Suprapubic skin (tissue), 4 donors: ENCODE data around the gene TRAF3. TPM values are rescaled to one million over a fixed set of nuclear protein-coding genes. Genes with fewer than 3 reads are reported as not detected.
A peak's percentile ranks its signal among the peaks of the same experiment; 100 is the strongest.

Experiments
- DNase-seq, 2 donors: peaks; one replicate each; pipeline ENCODE4 v3.0.0-alpha.2; 2019; ENCODE audit warnings: low spot score in 2 of 2
- H3K27ac ChIP-seq: fragments of 200-600 bp; sonication (generic); one replicate; pipeline ENCODE4 v1.5.1; 2019
- H3K27me3 ChIP-seq: fragments of 200-600 bp; sonication (generic); one replicate; pipeline ENCODE4 v1.5.1; 2019
- H3K36me3 ChIP-seq: fragments of 200-600 bp; sonication (generic); one replicate; pipeline ENCODE4 v1.5.1; 2019
- H3K4me1 ChIP-seq: fragments of 200-600 bp; sonication (generic); one replicate; pipeline ENCODE4 v1.5.1; 2019
- H3K4me3 ChIP-seq: fragments of 200-600 bp; sonication (generic); one replicate; pipeline ENCODE4 v1.5.1; 2019; ENCODE audit warnings: mild to moderate bottlenecking
- H3K9me3 ChIP-seq: fragments of 200-600 bp; sonication (generic); one replicate; pipeline ENCODE4 v1.5.1; 2019
- EP300 ChIP-seq: sonication (generic); formaldehyde crosslinking; IDR thresholded peaks from one replicate; pipeline ENCODE4 v1.6.1; 2017; ENCODE audit warnings: antibody characterized with exemption
- POLR2A ChIP-seq, 2 donors: fragments of 450-650 bp; IDR thresholded peaks; one replicate each; pipeline ENCODE4 v1.6.1; 2017; ENCODE audit warnings: antibody characterized with exemption in 2 of 2, mild to moderate bottlenecking in 2 of 2, moderate library complexity in 2 of 2
- POLR2AphosphoS5 ChIP-seq, 3 donors: sonication (generic); formaldehyde crosslinking; IDR thresholded peaks; one replicate each; pipeline ENCODE4 v1.6.1; 2017; ENCODE audit warnings: antibody characterized with exemption in 3 of 3
- WGBS: methylation state at CpG from one replicate; pipeline ENCODE4 v1.1.5; 2018; 5-methylcytosine and 5-hydroxymethylcytosine counted together
- total RNA-seq, 4 donors: library from RNA; depleted of rRNA; stranded (reverse); fragments of >200 nt; gene quantifications; one replicate each; pipeline ENCODE4 v1.1.0, GENCODE V29; 2016
- TF ChIP-seq, protein P1 (sequence below), 2 donors: fragments of 200-600 bp in 1 of 2; fragments of 450-650 bp in 1 of 2; sonication (generic) in 1 of 2; IDR thresholded peaks; one replicate each; pipeline ENCODE4 v1.5.1; 2016 to 2019; ENCODE audit warnings: antibody characterized with exemption in 2 of 2, mild to moderate bottlenecking in 1 of 2, moderate library complexity in 1 of 2

The TRAF3 gene
- total RNA-seq, 4 donors from 2014 or later, result 8.7 to 22.8 (median 14.2) TPM

DNA sequence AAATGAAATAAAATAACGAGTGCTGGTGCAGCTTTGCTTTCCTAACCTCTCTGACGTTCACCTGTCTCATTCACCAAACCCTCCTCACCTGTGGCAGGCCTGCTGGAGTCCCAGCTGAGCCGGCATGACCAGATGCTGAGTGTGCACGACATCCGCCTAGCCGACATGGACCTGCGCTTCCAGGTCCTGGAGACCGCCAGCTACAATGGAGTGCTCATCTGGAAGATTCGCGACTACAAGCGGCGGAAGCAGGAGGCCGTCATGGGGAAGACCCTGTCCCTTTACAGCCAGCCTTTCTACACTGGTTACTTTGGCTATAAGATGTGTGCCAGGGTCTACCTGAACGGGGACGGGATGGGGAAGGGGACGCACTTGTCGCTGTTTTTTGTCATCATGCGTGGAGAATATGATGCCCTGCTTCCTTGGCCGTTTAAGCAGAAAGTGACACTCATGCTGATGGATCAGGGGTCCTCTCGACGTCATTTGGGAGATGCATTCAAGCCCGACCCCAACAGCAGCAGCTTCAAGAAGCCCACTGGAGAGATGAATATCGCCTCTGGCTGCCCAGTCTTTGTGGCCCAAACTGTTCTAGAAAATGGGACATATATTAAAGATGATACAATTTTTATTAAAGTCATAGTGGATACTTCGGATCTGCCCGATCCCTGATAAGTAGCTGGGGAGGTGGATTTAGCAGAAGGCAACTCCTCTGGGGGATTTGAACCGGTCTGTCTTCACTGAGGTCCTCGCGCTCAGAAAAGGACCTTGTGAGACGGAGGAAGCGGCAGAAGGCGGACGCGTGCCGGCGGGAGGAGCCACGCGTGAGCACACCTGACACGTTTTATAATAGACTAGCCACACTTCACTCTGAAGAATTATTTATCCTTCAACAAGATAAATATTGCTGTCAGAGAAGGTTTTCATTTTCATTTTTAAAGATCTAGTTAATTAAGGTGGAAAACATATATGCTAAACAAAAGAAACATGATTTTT, 128.2 kb downstream of the TRAF3 start:
- Histone ChIP-seq H3K36me3 (peaks cover 34% of the 10 kb centered on the region), H3K27ac (no peak overlapping the region), H3K4me1 (no peaks in the 10 kb centered on the region), H3K9me3 (no peaks in the 10 kb centered on the region), H3K4me3 (no peak overlapping the region), H3K27me3 (no peaks in the 10 kb centered on the region)
- 98% methylated on average over 34 of the region's 38 CpGs for WGBS
- DNase-seq, result no peak
- no peak for TF ChIP-seq POLR2AphosphoS5 (IDR thresholded peaks at IDR 0.05)
- TF ChIP-seq POLR2A (IDR thresholded peaks at IDR 0.05), result no peak
- TF ChIP-seq, protein P1, sequence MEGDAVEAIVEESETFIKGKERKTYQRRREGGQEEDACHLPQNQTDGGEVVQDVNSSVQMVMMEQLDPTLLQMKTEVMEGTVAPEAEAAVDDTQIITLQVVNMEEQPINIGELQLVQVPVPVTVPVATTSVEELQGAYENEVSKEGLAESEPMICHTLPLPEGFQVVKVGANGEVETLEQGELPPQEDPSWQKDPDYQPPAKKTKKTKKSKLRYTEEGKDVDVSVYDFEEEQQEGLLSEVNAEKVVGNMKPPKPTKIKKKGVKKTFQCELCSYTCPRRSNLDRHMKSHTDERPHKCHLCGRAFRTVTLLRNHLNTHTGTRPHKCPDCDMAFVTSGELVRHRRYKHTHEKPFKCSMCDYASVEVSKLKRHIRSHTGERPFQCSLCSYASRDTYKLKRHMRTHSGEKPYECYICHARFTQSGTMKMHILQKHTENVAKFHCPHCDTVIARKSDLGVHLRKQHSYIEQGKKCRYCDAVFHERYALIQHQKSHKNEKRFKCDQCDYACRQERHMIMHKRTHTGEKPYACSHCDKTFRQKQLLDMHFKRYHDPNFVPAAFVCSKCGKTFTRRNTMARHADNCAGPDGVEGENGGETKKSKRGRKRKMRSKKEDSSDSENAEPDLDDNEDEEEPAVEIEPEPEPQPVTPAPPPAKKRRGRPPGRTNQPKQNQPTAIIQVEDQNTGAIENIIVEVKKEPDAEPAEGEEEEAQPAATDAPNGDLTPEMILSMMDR (IDR thresholded peaks at IDR 0.05), result no peak
- TF ChIP-seq EP300, result no peak

GRCh38 chr14:102906616-102907302, 129.5 kb downstream of the TRAF3 start:
- Histone ChIP-seq H3K4me1 (no peaks in the 10 kb centered on the region), H3K27me3 (no peaks in the 10 kb centered on the region), H3K36me3 (peaks cover 39% of the 10 kb centered on the region), H3K27ac (no peak overlapping the region), H3K9me3 (no peaks in the 10 kb centered on the region), H3K4me3 (no peak overlapping the region)
- TF ChIP-seq, protein P1 (IDR thresholded peaks at IDR 0.05), result no peak
- TF ChIP-seq EP300 (no peak), POLR2A (IDR thresholded peaks at IDR 0.05) (no peak), POLR2AphosphoS5 (IDR thresholded peaks at IDR 0.05) (no peak)
- 94% methylated on average over 25 of the region's 30 CpGs for whole genome bisulfite sequencing
- DNase-seq, result peak in 1 of 2 donors; percentile 70

DNA sequence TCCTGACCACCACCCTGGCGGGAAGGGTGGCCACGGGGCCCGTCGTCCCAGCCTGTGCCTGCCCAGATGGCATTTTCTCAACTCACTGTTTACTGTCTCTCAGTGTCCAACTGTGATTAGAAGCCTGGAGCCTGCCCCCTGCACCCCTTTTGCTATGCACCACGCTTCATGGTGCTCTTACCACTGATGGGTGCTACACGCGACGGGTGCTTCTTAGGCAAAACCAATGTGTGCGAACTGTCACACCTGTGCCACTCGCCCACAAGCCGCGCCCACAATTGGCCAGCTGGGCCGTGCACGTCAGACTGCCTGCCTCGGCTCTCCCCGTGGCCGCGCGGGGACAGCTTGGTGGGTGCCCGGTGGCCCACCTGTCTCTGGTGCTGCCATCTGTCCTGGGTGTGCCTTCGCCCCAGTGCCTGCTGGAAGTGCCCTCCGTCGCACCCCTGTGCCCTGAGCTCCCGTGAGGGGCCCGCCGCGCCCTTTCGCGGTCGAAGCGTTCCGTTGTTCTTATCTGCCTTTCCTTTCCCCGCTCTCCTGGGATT, 130.1 kb downstream of the TRAF3 start:
- no peaks in the 10 kb centered on the region for H3K27me3 ChIP-seq
- TF ChIP-seq, protein P1 (IDR thresholded peaks at IDR 0.05), result no peak
- TF ChIP-seq EP300 (no peak), POLR2AphosphoS5 (IDR thresholded peaks at IDR 0.05) (no peak), POLR2A (IDR thresholded peaks at IDR 0.05) (no peak)
- 97% methylated on average over 28 of the region's 33 CpGs for WGBS

GRCh38 chr14:102907980-102908730, 130.9 kb downstream of the TRAF3 start:
- H3K36me3 ChIP-seq, result peaks cover 39% of the 10 kb centered on the region
- WGBS, result 89% methylated on average over 10 of the region's 23 CpGs

More for the DNA sequence above, 130.1 kb downstream of the TRAF3 start:
- Histone ChIP-seq H3K36me3 (peaks cover 42% of the 10 kb centered on the region), H3K4me1 (no peaks in the 10 kb centered on the region), H3K27ac (no peak overlapping the region), H3K4me3 (no peak overlapping the region), H3K9me3 (no peaks in the 10 kb centered on the region)
- no peak for DNase-seq

More at GRCh38 chr14:102907980-102908730, 130.9 kb downstream of the TRAF3 start:
- DNase-seq, result peak in 1 of 2 donors; percentile 60
- Histone ChIP-seq H3K27ac (no peak overlapping the region), H3K27me3 (no peaks in the 10 kb centered on the region), H3K9me3 (no peaks in the 10 kb centered on the region), H3K4me1 (no peaks in the 10 kb centered on the region), H3K4me3 (no peak overlapping the region)
- no peak for TF ChIP-seq EP300
- TF ChIP-seq POLR2AphosphoS5 (IDR thresholded peaks at IDR 0.05), result no peak
- TF ChIP-seq, protein P1 (IDR thresholded peaks at IDR 0.05), result no peak
- no peak for TF ChIP-seq POLR2A (IDR thresholded peaks at IDR 0.05)
